ENCODE results near the gene AIFM1.

GRCh38 chrX:130108647-130109428, 56.8 kb downstream of the AIFM1 start:
- TF ChIP-seq POLR2A (IDR thresholded peaks at IDR 0.05; ENCODE audit: extremely low read depth, insufficient read length) (no peak), CTCF (IDR thresholded peaks at IDR 0.05; ENCODE audit: low read depth, low read length) (no peak)
